GM23338 (cell line): ENCODE measurements around the gene CDC34.

Experiments used
- EZH2 ChIP-seq: fragments of 200-600 bp; sonication (generic); IDR thresholded peaks from one replicate; pipeline ENCODE4 v1.8.0; 2017; ENCODE audit warnings: antibody characterized with exemption, mild to moderate bottlenecking, low read depth; ENCODE audit not compliant: unreplicated experiment
- REST ChIP-seq: IDR thresholded peaks from one replicate; pipeline ENCODE4 v1.6.1; 2018; ENCODE audit warnings: antibody characterized with exemption; ENCODE audit not compliant: unreplicated experiment
- TF ChIP-seq, protein P1 (sequence below), 2 experiments: fragments of 200-600 bp in 1 of 2; sonication (generic) in 1 of 2; conservative IDR thresholded peaks; 2 replicates each; pipeline versions ENCODE4 v1.5.1 to v1.6.1; 2016 to 2017; ENCODE audit warnings: antibody characterized with exemption in 2 of 2, low read depth in 2 of 2, mild to moderate bottlenecking in 2 of 2, moderate library complexity in 1 of 2

DNA sequence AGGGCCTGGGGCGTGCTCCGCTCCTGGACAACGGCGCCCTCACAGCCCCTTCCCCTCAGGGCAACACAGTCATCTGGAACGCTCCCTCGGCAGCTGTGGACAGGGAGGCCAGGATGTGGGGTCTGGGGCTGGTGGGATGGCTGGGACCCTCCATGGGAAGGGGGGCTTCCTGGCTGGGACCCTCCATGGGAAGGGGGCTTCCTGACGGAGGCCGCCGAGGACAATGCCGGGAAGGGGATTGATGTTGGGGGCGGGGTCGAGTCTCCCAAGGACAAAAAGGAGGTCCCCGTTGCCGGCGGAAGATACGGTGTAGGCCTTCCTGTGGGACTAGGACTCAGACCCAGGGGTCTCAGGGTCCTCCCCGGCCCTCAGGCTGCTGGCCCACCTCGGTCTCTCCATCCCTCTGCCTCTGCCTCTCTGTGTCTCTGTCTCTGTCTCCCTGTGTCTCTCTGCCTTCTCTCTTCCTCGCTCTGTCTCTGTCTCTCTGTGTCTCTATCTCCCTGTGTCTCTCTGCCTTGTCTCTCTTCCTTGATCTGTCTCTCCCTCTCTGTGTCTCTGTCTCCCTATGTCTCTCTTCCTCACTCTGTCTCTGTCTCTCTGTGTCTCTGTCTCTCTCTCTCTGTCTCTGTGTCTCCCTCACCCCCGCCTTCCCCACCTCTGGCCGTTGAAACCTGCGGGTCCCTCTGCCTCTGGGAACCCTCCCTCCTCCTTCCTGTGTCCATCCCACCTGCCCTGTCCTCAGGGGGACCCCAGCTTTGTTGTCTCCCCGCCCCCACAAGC, 38.0 kb upstream of the CDC34 start:
- TF ChIP-seq EZH2 (no peak), REST (no peak)
- TF ChIP-seq, protein P1, sequence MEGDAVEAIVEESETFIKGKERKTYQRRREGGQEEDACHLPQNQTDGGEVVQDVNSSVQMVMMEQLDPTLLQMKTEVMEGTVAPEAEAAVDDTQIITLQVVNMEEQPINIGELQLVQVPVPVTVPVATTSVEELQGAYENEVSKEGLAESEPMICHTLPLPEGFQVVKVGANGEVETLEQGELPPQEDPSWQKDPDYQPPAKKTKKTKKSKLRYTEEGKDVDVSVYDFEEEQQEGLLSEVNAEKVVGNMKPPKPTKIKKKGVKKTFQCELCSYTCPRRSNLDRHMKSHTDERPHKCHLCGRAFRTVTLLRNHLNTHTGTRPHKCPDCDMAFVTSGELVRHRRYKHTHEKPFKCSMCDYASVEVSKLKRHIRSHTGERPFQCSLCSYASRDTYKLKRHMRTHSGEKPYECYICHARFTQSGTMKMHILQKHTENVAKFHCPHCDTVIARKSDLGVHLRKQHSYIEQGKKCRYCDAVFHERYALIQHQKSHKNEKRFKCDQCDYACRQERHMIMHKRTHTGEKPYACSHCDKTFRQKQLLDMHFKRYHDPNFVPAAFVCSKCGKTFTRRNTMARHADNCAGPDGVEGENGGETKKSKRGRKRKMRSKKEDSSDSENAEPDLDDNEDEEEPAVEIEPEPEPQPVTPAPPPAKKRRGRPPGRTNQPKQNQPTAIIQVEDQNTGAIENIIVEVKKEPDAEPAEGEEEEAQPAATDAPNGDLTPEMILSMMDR (conservative IDR thresholded peaks at IDR 0.05; ENCODE audit: low read depth in 2 of 2) = no peak
